ENCODE measurements around the gene ELP1.
"Not testable (repeated sequence)": the region's sequence is repeated elsewhere in the genome, so short reads cannot be mapped to it uniquely, and the experiment has no call there.

ELP1 gene

GRCh38 chr9:108933718-108934322 lies at the start of gene ELP1:
Gene ELP1 (minus strand): TSS chr9:108934124. CDS start chr9:108931146, 2,978 bp downstream.
- Mint-ChIP-seq H3K4me3 (peak within 1 kb of the TSS; percentile 92), H3K27ac (peak within 1 kb of the TSS; percentile 92), H3K27me3 (no peaks in the 10 kb centered on the region), H3K4me1 (peaks cover 15% of the 10 kb centered on the region), H3K36me3 (peaks cover 10% of the 10 kb centered on the region), H3K9me3 (no peaks in the 10 kb centered on the region)
- peak; percentile 81 for ATAC-seq (ENCODE audit: low read depth)
- peak; percentile 83 to 89 for DNase-seq (ENCODE audit: low spot score in 2 of 2)

- ATAC-seq (ENCODE audit: low read depth) = no peak
- H3K4me1 Mint-ChIP-seq = no peaks in the 10 kb centered on the region
- H3K36me3 Mint-ChIP-seq = no peaks in the 10 kb centered on the region
- no peak for DNase-seq (ENCODE audit: low spot score in 2 of 2)
- H3K4me3 Mint-ChIP-seq = no peak overlapping the region
- H3K27me3 Mint-ChIP-seq = no peaks in the 10 kb centered on the region
- no peak overlapping the region for H3K27ac Mint-ChIP-seq
- no peaks in the 10 kb centered on the region for H3K9me3 Mint-ChIP-seq
Observed at GRCh38 chr9:108980893-108981292, 47.0 kb upstream of the ELP1 start.

- no peak for DNase-seq (ENCODE audit: low spot score in 2 of 2)
- Mint-ChIP-seq H3K27ac (no peak overlapping the region), H3K4me1 (no peaks in the 10 kb centered on the region), H3K4me3 (no peak overlapping the region), H3K27me3 (no peaks in the 10 kb centered on the region), H3K36me3 (no peaks in the 10 kb centered on the region), H3K9me3 (no peaks in the 10 kb centered on the region)
- no peak for ATAC-seq (ENCODE audit: low read depth)
Observed at GRCh38 chr9:108978205-108978604, 44.3 kb upstream of the ELP1 start.

GRCh38 chr9:108973895-108974294 lies 40.0 kb upstream of the ELP1 start:
- Mint-ChIP-seq H3K9me3 (peaks cover 9% of the 10 kb centered on the region), H3K36me3 (no peaks in the 10 kb centered on the region), H3K4me3 (no peak overlapping the region), H3K27me3 (no peaks in the 10 kb centered on the region), H3K4me1 (no peaks in the 10 kb centered on the region), H3K27ac (no peak overlapping the region)
- DNase-seq (ENCODE audit: low spot score in 2 of 2) = no peak
- ATAC-seq (ENCODE audit: low read depth) = no peak

GRCh38 chr9:108972626-108973209 lies 38.8 kb upstream of the ELP1 start:
- Mint-ChIP-seq H3K27ac (no peak overlapping the region), H3K4me1 (no peaks in the 10 kb centered on the region), H3K36me3 (no peaks in the 10 kb centered on the region), H3K4me3 (no peak overlapping the region), H3K27me3 (no peaks in the 10 kb centered on the region), H3K9me3 (peaks cover 9% of the 10 kb centered on the region)
- DNase-seq (ENCODE audit: low spot score in 2 of 2) (no peak), ATAC-seq (ENCODE audit: low read depth) (no peak)

GRCh38 chr9:108972186-108972585 lies 38.3 kb upstream of the ELP1 start:
- H3K9me3 Mint-ChIP-seq = peaks cover 9% of the 10 kb centered on the region

GRCh38 chr9:108971392-108971791 lies 37.5 kb upstream of the ELP1 start:
- DNase-seq (ENCODE audit: low spot score in 2 of 2); H3K27ac Mint-ChIP-seq; H3K4me3 Mint-ChIP-seq; H3K27me3 Mint-ChIP-seq; H3K9me3 Mint-ChIP-seq; ATAC-seq (ENCODE audit: low read depth); H3K36me3 Mint-ChIP-seq; H3K4me1 Mint-ChIP-seq: not testable (repeated sequence)

More at GRCh38 chr9:108972186-108972585, 38.3 kb upstream of the ELP1 start:
- Mint-ChIP-seq H3K4me1 (no peaks in the 10 kb centered on the region), H3K27ac (no peak overlapping the region), H3K36me3 (no peaks in the 10 kb centered on the region), H3K27me3 (no peaks in the 10 kb centered on the region), H3K4me3 (no peak overlapping the region)
- ATAC-seq (ENCODE audit: low read depth) (no peak), DNase-seq (ENCODE audit: low spot score in 2 of 2) (no peak)

GRCh38 chr9:108967916-108968315 lies 34.0 kb upstream of the ELP1 start:
- H3K4me1 Mint-ChIP-seq = no peaks in the 10 kb centered on the region
- no peak overlapping the region for H3K27ac Mint-ChIP-seq
- DNase-seq (ENCODE audit: low spot score in 2 of 2) (no peak), ATAC-seq (ENCODE audit: low read depth) (no peak)
- H3K27me3 Mint-ChIP-seq = no peaks in the 10 kb centered on the region
- H3K4me3 Mint-ChIP-seq = no peak overlapping the region
- peaks cover 9% of the 10 kb centered on the region for H3K9me3 Mint-ChIP-seq
- no peaks in the 10 kb centered on the region for H3K36me3 Mint-ChIP-seq

GRCh38 chr9:108963459-108964143 lies 29.7 kb upstream of the ELP1 start:
- H3K36me3 Mint-ChIP-seq = no peaks in the 10 kb centered on the region
- no peaks in the 10 kb centered on the region for H3K27me3 Mint-ChIP-seq
- H3K4me1 Mint-ChIP-seq = no peaks in the 10 kb centered on the region
- no peaks in the 10 kb centered on the region for H3K9me3 Mint-ChIP-seq
- H3K27ac Mint-ChIP-seq = no peak overlapping the region
- ATAC-seq (ENCODE audit: low read depth) (no peak), DNase-seq (ENCODE audit: low spot score in 2 of 2) (no peak)
- no peak overlapping the region for H3K4me3 Mint-ChIP-seq

GRCh38 chr9:108961151-108961550 lies 27.2 kb upstream of the ELP1 start:
- Mint-ChIP-seq H3K4me3 (no peak overlapping the region), H3K9me3 (no peaks in the 10 kb centered on the region), H3K4me1 (no peaks in the 10 kb centered on the region), H3K27me3 (no peaks in the 10 kb centered on the region), H3K36me3 (no peaks in the 10 kb centered on the region), H3K27ac (no peak overlapping the region)
- ATAC-seq (ENCODE audit: low read depth) (no peak), DNase-seq (ENCODE audit: low spot score in 2 of 2) (no peak)

- H3K9me3 Mint-ChIP-seq = no peaks in the 10 kb centered on the region
- H3K4me3 Mint-ChIP-seq = no peak overlapping the region
- H3K36me3 Mint-ChIP-seq = no peaks in the 10 kb centered on the region
- H3K27ac Mint-ChIP-seq = no peak overlapping the region
- H3K4me1 Mint-ChIP-seq = no peaks in the 10 kb centered on the region
- no peaks in the 10 kb centered on the region for H3K27me3 Mint-ChIP-seq
- ATAC-seq (ENCODE audit: low read depth) (no peak), DNase-seq (ENCODE audit: low spot score in 2 of 2) (no peak)
Observed at GRCh38 chr9:108960331-108960730, 26.4 kb upstream of the ELP1 start.

GRCh38 chr9:108956631-108957026 lies 22.7 kb upstream of the ELP1 start:
- no peaks in the 10 kb centered on the region for H3K4me1 Mint-ChIP-seq
- no peaks in the 10 kb centered on the region for H3K36me3 Mint-ChIP-seq
- DNase-seq (ENCODE audit: low spot score in 2 of 2) = no peak
- H3K27me3 Mint-ChIP-seq = no peaks in the 10 kb centered on the region
- H3K27ac Mint-ChIP-seq = no peak overlapping the region
- H3K4me3 Mint-ChIP-seq = no peak overlapping the region
- ATAC-seq (ENCODE audit: low read depth) = no peak
- no peaks in the 10 kb centered on the region for H3K9me3 Mint-ChIP-seq

- Mint-ChIP-seq H3K4me3 (no peak overlapping the region), H3K9me3 (no peaks in the 10 kb centered on the region), H3K4me1 (no peaks in the 10 kb centered on the region), H3K36me3 (no peaks in the 10 kb centered on the region), H3K27ac (no peak overlapping the region), H3K27me3 (no peaks in the 10 kb centered on the region)
- DNase-seq (ENCODE audit: low spot score in 2 of 2) (no peak), ATAC-seq (ENCODE audit: low read depth) (no peak)
Observed at GRCh38 chr9:108956022-108956630, 22.2 kb upstream of the ELP1 start.

- Mint-ChIP-seq H3K27ac (no peak overlapping the region), H3K9me3 (no peaks in the 10 kb centered on the region), H3K27me3 (no peaks in the 10 kb centered on the region), H3K4me1 (no peaks in the 10 kb centered on the region), H3K36me3 (no peaks in the 10 kb centered on the region), H3K4me3 (no peak overlapping the region)
- peak in 1 of 2 donors; percentile 2 for DNase-seq (ENCODE audit: low spot score in 2 of 2)
- peak; percentile 35 for ATAC-seq (ENCODE audit: low read depth)
Observed at GRCh38 chr9:108953983-108954574, 20.2 kb upstream of the ELP1 start.

All from memory B cell (primary cell).